NB4 (cell line): Measurements from ENCODE around the gene TSKU.

Experiments used
- DNase-seq: peaks from one replicate; pipeline ENCODE4 v3.0.0; 2010; ENCODE audit warnings: low read depth
- H3K4me3 ChIP-seq: one replicate; pipeline ENCODE4 v1.5.1; 2011; ENCODE audit warnings: mild to moderate bottlenecking, low read depth, low read length, moderate library complexity
- CTCF ChIP-seq: IDR thresholded peaks from one replicate; pipeline ENCODE4 v1.5.1; 2012; ENCODE audit warnings: low read depth, low read length
- MAX ChIP-seq: IDR thresholded peaks from 2 replicates; pipeline ENCODE4 v1.6.1; 2011; ENCODE audit warnings: low read depth, low read length
- MYC ChIP-seq: IDR thresholded peaks from 2 replicates; pipeline ENCODE4 v1.6.1; 2011; ENCODE audit warnings: low read depth, low read length
- POLR2A ChIP-seq: IDR thresholded peaks from 2 replicates; pipeline ENCODE4 v1.6.1; 2011; ENCODE audit warnings: mild to moderate bottlenecking; ENCODE audit not compliant: insufficient read length; ENCODE audit errors: extremely low read depth

The TSKU gene

DNA sequence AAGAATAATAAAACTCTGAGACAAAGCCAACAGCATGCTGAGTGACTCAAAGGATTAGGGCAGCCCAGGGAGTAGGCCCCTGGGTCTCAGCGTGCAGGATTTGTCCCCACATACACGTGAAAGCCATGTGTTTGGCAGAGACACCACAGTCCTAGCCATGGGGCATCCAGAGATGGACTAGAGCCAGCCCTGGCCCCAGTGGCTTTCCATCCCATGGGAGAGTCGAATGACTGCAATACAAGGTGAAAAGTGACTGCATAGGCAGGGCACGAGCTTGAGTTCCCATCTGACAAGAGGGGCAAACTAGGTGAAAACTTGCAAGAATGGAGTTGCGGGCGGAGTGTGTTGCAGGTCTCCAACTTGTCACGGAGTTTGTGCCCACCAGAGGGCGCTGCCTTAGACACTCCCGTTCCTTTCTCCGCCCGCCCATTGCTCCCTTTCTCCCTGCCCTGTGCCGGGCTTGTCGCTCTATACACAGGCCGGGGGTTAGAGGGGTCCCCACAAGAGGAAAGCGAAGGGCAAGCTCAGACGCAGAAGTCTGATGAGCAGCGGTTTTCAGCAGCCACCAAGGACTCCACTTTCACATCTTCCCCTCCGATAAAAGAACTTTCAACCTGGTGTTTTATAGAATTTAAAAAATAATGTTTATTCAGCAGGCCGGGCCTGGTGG lies 24.2 kb downstream of the TSKU start:
- H3K4me3 ChIP-seq, result no peak overlapping the region
- TF ChIP-seq CTCF (peak; percentile 78), MAX (no peak), POLR2A (no peak), MYC (no peak)
- DNase-seq, result peak; percentile 83

GRCh38 chr11:76808171-76808570 lies 25.0 kb downstream of the TSKU start:
- no peak overlapping the region for H3K4me3 ChIP-seq
- no peak for TF ChIP-seq POLR2A
- TF ChIP-seq MAX, result no peak
- no peak for TF ChIP-seq CTCF
- no peak for TF ChIP-seq MYC
- DNase-seq, result no peak

- H3K4me3 ChIP-seq, result no peak overlapping the region
- no peak for DNase-seq
- TF ChIP-seq CTCF (no peak), POLR2A (no peak), MAX (no peak), MYC (no peak)
Observed at GRCh38 chr11:76808996-76809395, 25.8 kb downstream of the TSKU start.

DNA sequence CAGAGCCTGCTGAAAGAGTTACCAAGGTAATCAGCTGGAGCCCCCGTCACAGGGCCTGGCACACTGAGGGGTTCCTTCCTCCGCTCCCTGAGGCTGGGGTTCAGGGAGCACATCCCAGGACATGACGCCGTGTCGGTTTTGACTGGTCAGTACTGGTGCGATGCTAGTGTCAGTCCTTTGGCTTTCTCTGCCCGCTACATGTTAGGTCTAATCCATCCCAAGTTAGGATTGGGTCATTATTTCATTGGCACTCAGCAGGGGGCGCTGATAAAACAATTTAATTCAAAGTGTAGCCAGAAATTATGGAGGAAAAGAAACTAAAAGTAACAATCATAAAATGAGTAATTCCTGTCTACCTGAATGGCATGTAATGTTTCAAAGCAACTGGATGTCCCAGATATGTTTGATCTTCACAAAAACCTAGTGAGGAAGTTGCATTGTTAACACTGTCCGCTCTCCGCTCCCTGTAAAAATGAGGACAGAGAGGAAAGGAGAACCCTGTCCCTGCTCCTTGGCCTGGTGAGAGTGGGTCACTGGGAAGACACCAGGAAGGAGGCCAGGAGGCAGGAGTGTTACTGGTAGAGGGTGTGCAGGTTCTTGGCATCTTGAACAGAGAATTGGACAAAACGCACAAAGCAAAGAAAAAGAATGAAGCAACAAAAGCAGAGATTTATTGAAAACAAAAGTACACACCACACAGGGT lies 27.1 kb downstream of the TSKU start:
- DNase-seq, result peak; percentile 53
- TF ChIP-seq CTCF (peak; percentile 55), POLR2A (no peak), MAX (no peak), MYC (no peak)
- H3K4me3 ChIP-seq, result no peak overlapping the region

DNA sequence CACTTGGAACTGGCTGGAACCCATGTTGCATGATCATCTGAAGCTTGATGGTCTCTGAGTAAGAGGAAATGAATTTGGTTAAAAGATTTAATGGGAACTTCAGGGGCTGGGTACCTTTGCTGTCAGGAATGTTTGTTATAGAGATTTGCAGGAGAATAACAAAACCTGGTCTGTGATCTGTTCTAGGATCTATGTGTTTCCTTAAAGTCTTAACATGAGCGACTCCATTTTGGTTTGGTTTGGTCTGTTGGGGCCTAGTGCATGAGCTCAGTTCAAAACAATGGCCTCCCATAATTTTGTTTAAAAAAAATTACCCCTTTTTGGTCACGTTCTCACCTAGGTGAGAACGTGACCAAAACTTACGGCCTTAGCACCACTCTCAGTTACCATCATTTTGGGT lies 28.1 kb downstream of the TSKU start:
- TF ChIP-seq CTCF (no peak), POLR2A (no peak), MYC (no peak), MAX (no peak)
- no peak for DNase-seq
- H3K4me3 ChIP-seq, result no peak overlapping the region
